Neural cell (in vitro differentiated cells): ENCODE data around the gene SCYL3.

ENCODE experiments used
- POLR2AphosphoS5 ChIP-seq: IDR thresholded peaks from 2 replicates; pipeline ENCODE4 v1.6.1; 2012
- TF ChIP-seq, protein P1 (sequence below): fragments of 450-650 bp; IDR thresholded peaks from 2 replicates; pipeline ENCODE4 v1.5.1; 2014; ENCODE audit warnings: antibody characterized with exemption, mild to moderate bottlenecking, moderate library complexity; ENCODE audit not compliant: poor library complexity, severe bottlenecking

DNA sequence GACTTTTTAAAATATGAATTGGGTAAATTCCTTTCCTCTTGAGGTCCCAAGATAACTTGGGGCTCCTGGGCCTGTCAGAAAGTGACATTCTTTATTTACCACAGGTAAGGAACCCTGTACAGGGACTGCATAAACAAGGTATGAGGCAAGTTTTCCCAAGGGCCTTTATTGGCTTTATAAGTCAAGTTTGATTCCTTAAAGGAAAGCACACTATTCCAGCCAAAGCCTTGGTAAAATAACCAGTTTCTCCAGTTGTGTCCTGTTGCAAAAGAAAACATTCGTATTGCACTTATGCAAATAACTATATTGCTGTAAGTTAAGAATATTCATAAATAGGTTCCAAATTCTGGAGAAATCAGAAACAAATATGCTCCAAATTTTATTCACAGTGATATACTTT lies 77.1 kb downstream of the SCYL3 start:
- TF ChIP-seq, protein P1, sequence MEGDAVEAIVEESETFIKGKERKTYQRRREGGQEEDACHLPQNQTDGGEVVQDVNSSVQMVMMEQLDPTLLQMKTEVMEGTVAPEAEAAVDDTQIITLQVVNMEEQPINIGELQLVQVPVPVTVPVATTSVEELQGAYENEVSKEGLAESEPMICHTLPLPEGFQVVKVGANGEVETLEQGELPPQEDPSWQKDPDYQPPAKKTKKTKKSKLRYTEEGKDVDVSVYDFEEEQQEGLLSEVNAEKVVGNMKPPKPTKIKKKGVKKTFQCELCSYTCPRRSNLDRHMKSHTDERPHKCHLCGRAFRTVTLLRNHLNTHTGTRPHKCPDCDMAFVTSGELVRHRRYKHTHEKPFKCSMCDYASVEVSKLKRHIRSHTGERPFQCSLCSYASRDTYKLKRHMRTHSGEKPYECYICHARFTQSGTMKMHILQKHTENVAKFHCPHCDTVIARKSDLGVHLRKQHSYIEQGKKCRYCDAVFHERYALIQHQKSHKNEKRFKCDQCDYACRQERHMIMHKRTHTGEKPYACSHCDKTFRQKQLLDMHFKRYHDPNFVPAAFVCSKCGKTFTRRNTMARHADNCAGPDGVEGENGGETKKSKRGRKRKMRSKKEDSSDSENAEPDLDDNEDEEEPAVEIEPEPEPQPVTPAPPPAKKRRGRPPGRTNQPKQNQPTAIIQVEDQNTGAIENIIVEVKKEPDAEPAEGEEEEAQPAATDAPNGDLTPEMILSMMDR = no peak
- TF ChIP-seq POLR2AphosphoS5 = no peak
